Measurements from ENCODE around the gene RCBTB2.

Gene RCBTB2

GRCh38 chr13:48501705-48502104, 31.2 kb downstream of the RCBTB2 start:
- DNase-seq (ENCODE audit: extremely low spot score, insufficient read length, low read depth): no peak
- FAIRE-seq: peak; percentile 90

- no peak for DNase-seq (ENCODE audit: extremely low spot score, insufficient read length, low read depth)
- FAIRE-seq: peak; percentile 85
Observed at GRCh38 chr13:48500652-48501197, 32.2 kb downstream of the RCBTB2 start.

- DNase-seq (ENCODE audit: extremely low spot score, insufficient read length, low read depth) (no peak), FAIRE-seq (no peak)
Observed at GRCh38 chr13:48497669-48498068, 35.2 kb downstream of the RCBTB2 start.

- no peak for FAIRE-seq
Observed at GRCh38 chr13:48496271-48497161, 36.4 kb downstream of the RCBTB2 start.

GRCh38 chr13:48494874-48495273, 38.0 kb downstream of the RCBTB2 start:
- peak; percentile 35 for FAIRE-seq

More at GRCh38 chr13:48496271-48497161, 36.4 kb downstream of the RCBTB2 start:
- no peak for DNase-seq (ENCODE audit: extremely low spot score, insufficient read length, low read depth)

GRCh38 chr13:48493851-48494250, 39.0 kb downstream of the RCBTB2 start:
- DNase-seq (ENCODE audit: extremely low spot score, insufficient read length, low read depth): no peak
- peak; percentile 49 for FAIRE-seq

More at GRCh38 chr13:48494874-48495273, 38.0 kb downstream of the RCBTB2 start:
- DNase-seq (ENCODE audit: extremely low spot score, insufficient read length, low read depth): no peak

- no peak for FAIRE-seq
- no peak for DNase-seq (ENCODE audit: extremely low spot score, insufficient read length, low read depth)
Observed at GRCh38 chr13:48493066-48493765, 39.7 kb downstream of the RCBTB2 start.

- FAIRE-seq (peak; percentile 100), DNase-seq (ENCODE audit: extremely low spot score, insufficient read length, low read depth) (no peak)
Observed at GRCh38 chr13:48492470-48493065, 40.3 kb downstream of the RCBTB2 start.

GRCh38 chr13:48492096-48492440, 40.8 kb downstream of the RCBTB2 start:
- no peak for FAIRE-seq
- DNase-seq (ENCODE audit: extremely low spot score, insufficient read length, low read depth): no peak

GRCh38 chr13:48491423-48492095, 41.3 kb downstream of the RCBTB2 start:
- FAIRE-seq (no peak), DNase-seq (ENCODE audit: extremely low spot score, insufficient read length, low read depth) (no peak)

GRCh38 chr13:48490241-48490640, 42.6 kb downstream of the RCBTB2 start:
- DNase-seq (ENCODE audit: extremely low spot score, insufficient read length, low read depth) (no peak), FAIRE-seq (no peak)

GRCh38 chr13:48489666-48490065, 43.2 kb downstream of the RCBTB2 start:
- FAIRE-seq (peak; percentile 77), DNase-seq (ENCODE audit: extremely low spot score, insufficient read length, low read depth) (no peak)

GRCh38 chr13:48488995-48489394, 43.9 kb downstream of the RCBTB2 start:
- FAIRE-seq: peak; percentile 85
- DNase-seq (ENCODE audit: extremely low spot score, insufficient read length, low read depth): no peak

GRCh38 chr13:48487968-48488367, 44.9 kb downstream of the RCBTB2 start:
- FAIRE-seq (peak; percentile 18), DNase-seq (ENCODE audit: extremely low spot score, insufficient read length, low read depth) (no peak)

GRCh38 chr13:48486836-48487235, 46.0 kb downstream of the RCBTB2 start:
- DNase-seq (ENCODE audit: extremely low spot score, insufficient read length, low read depth) (no peak), FAIRE-seq (no peak)

GRCh38 chr13:48486362-48486761, 46.5 kb downstream of the RCBTB2 start:
- FAIRE-seq (no peak), DNase-seq (ENCODE audit: extremely low spot score, insufficient read length, low read depth) (no peak)

GRCh38 chr13:48485432-48485831, 47.4 kb downstream of the RCBTB2 start:
- DNase-seq (ENCODE audit: extremely low spot score, insufficient read length, low read depth): no peak
- peak; percentile 68 for FAIRE-seq

GRCh38 chr13:48483575-48483974, 49.3 kb downstream of the RCBTB2 start:
- DNase-seq (ENCODE audit: extremely low spot score, insufficient read length, low read depth): no peak
- FAIRE-seq: no peak

GRCh38 chr13:48478391-48478790, 54.5 kb downstream of the RCBTB2 start:
- no peak for DNase-seq (ENCODE audit: extremely low spot score, insufficient read length, low read depth)
- FAIRE-seq: no peak

Data from GM18507 (cell line).